RWPE2 (cell line): Measurements from ENCODE around the gene KRT79.

Source experiments
- ATAC-seq: fragments of 200-7000 bp; cut with Tn5 transposase; 3 replicates; pipeline ENCODE4 v1.9.1; 2021; ENCODE audit warnings: low read depth
- DNase-seq: peaks from one replicate; pipeline ENCODE4 v3.0.0-alpha.2; 2020; ENCODE audit warnings: low spot score
- H3K27ac ChIP-seq: fragments of 450-650 bp; 2 replicates; pipeline ENCODE4 v1.5.1; 2017; ENCODE audit warnings: mild to moderate bottlenecking; ENCODE audit not compliant: poor library complexity, severe bottlenecking
- H3K27me3 ChIP-seq: fragments of 250-450 bp; sonication (Bioruptor Pico); 2 replicates; pipeline ENCODE4 v1.5.1; 2021; ENCODE audit warnings: mild to moderate bottlenecking, moderate library complexity; ENCODE audit not compliant: insufficient read depth, poor library complexity, severe bottlenecking
- H3K36me3 ChIP-seq: fragments of 250-450 bp; sonication (Bioruptor Pico); 2 replicates; pipeline ENCODE4 v1.5.1; 2020; ENCODE audit warnings: low read depth, mild to moderate bottlenecking, moderate library complexity
- H3K4me1 ChIP-seq: fragments of 250-450 bp; sonication (Bioruptor Pico); 2 replicates; pipeline ENCODE4 v1.5.1; 2021; ENCODE audit warnings: mild to moderate bottlenecking, moderate library complexity; ENCODE audit not compliant: insufficient read depth, poor library complexity, severe bottlenecking
- H3K4me3 ChIP-seq: fragments of 250-450 bp; sonication (Bioruptor Pico); 2 replicates; pipeline ENCODE4 v1.5.1; 2021; ENCODE audit warnings: mild to moderate bottlenecking, moderate library complexity; ENCODE audit not compliant: severe bottlenecking
- H3K9me3 ChIP-seq: fragments of 250-450 bp; sonication (Bioruptor Pico); 2 replicates; pipeline ENCODE4 v1.5.1; 2021; ENCODE audit warnings: mild to moderate bottlenecking, moderate library complexity; ENCODE audit not compliant: severe bottlenecking
- TF ChIP-seq, protein P1 (sequence below): fragments of 450-650 bp; IDR thresholded peaks from one replicate; pipeline ENCODE4 v1.5.1; 2017; ENCODE audit warnings: mild to moderate bottlenecking, moderate library complexity; ENCODE audit not compliant: poor library complexity, severe bottlenecking

KRT79 gene

DNA sequence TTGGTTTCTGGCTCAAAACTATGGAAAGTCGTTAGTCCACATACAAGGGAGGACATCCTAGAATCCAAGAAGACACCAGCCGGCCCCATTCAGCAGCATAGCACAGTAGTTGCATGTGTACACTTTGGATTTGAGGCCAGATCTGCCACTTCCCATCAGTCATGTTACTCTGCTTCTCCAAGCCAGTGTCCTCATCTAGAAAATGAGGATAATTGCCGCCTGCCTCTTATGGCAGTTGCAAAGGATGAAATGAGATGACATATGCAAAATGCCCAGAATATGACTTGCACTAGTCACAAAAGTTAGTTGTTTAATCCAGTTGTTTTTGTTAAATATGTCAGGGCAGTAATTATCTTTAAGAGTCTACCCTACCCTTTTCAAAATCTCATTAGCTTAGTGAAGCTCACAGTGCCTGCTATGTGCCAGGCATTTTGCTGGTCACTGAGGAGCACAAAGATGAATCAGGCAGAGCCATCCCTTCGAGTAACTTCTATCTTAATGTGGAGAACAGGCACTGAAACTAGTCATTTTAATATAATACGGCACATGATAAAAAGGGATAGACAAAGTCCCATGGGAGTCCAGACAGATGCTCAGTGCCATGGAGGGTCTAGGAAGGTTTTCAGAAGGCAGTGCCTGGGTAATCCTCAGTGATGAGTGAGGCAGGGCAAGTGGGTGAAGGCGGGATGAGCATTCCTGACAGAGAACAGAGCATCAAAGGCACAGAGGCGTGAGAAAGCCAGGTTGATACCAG is 50.4 kb downstream of the KRT79 start:
- no peak overlapping the region for H3K27ac ChIP-seq
- ATAC-seq (no peak), DNase-seq (no peak)
- no peak overlapping the region for H3K4me3 ChIP-seq
- TF ChIP-seq, protein P1, sequence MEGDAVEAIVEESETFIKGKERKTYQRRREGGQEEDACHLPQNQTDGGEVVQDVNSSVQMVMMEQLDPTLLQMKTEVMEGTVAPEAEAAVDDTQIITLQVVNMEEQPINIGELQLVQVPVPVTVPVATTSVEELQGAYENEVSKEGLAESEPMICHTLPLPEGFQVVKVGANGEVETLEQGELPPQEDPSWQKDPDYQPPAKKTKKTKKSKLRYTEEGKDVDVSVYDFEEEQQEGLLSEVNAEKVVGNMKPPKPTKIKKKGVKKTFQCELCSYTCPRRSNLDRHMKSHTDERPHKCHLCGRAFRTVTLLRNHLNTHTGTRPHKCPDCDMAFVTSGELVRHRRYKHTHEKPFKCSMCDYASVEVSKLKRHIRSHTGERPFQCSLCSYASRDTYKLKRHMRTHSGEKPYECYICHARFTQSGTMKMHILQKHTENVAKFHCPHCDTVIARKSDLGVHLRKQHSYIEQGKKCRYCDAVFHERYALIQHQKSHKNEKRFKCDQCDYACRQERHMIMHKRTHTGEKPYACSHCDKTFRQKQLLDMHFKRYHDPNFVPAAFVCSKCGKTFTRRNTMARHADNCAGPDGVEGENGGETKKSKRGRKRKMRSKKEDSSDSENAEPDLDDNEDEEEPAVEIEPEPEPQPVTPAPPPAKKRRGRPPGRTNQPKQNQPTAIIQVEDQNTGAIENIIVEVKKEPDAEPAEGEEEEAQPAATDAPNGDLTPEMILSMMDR = no peak
- no peaks in the 10 kb centered on the region for H3K27me3 ChIP-seq
- no peaks in the 10 kb centered on the region for H3K36me3 ChIP-seq
- no peaks in the 10 kb centered on the region for H3K4me1 ChIP-seq
- no peaks in the 10 kb centered on the region for H3K9me3 ChIP-seq

DNA sequence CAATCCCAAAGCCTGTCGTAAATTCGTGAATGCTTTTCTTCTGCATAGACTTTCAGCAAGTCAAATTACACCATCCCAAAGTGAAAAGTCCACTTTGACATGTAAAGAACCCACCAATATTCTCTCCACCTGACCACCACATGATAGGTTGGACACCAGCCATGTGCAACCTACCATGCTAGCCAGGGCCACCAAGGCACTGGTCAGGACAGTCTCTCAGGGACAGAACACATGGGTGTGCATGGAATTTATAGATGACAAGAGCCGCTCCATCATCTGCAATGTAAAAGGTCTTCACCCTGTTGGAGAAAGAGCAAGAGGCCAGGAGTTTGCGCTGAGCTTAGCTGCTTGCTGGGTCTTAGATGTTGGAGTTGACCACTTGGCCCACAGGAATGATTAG is 51.6 kb downstream of the KRT79 start:
- no peaks in the 10 kb centered on the region for H3K4me1 ChIP-seq
- ATAC-seq = no peak
- no peaks in the 10 kb centered on the region for H3K9me3 ChIP-seq
- H3K36me3 ChIP-seq = no peaks in the 10 kb centered on the region
- TF ChIP-seq, protein P1 = no peak
- no peaks in the 10 kb centered on the region for H3K27me3 ChIP-seq
- H3K27ac ChIP-seq = no peak overlapping the region
- no peak overlapping the region for H3K4me3 ChIP-seq
- no peak for DNase-seq

DNA sequence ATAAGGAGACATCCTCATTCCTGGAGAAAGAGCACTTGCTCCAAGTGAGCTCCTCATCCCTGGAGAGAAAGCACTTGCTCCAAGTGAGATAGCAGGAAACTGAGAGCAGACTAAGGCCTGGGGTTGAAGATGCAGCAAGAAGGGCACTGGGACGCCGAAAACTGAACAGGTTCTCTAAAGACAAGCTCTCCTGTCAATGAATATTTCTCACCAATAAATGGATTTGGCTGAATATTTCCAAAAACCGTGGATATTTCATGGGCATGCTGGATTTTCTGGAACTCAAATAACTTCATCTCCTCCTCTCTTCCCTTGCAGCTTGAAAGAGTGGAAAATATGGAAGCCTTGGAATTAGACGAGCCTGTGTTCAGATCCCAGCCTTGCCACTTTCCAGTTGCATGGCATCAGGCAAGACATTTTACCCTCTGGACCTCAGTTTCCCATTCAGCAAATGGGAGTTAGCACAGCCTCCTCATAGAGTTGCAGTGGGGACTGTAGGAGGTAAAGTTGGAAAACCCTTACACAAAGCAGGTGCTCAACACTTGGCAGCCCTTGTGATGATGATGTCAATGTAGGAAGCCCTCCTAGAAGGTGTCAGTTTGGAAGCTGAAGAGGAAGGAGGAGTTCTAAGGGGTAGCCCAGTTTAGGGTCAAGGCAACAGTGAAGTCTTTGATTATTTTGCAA is 52.6 kb downstream of the KRT79 start:
- TF ChIP-seq, protein P1 = no peak
- no peaks in the 10 kb centered on the region for H3K4me1 ChIP-seq
- H3K27ac ChIP-seq = no peak overlapping the region
- ATAC-seq (no peak), DNase-seq (no peak)
- H3K9me3 ChIP-seq = no peaks in the 10 kb centered on the region
- no peaks in the 10 kb centered on the region for H3K27me3 ChIP-seq
- no peaks in the 10 kb centered on the region for H3K36me3 ChIP-seq
- no peak overlapping the region for H3K4me3 ChIP-seq

DNA sequence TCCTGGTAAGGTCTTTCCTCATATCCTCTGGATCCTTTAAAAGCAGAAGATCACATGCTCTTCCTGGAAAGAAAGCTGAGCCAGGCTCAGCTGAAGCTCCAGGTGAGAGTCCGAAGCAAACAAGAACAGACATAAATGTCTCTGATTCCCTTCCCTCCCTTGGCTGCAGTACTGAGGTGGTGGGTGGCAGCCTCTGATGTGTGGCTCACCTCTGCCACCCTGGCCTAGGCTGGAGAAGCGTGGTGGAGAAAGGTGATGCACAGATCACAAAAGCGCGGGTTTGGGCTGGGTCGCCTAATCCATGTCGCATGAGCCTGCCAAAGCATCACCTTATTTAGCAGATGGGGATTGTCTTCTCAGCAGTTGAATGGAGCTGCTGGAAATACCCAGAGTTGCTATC is 54.2 kb downstream of the KRT79 start:
- Histone ChIP-seq H3K4me1 (no peaks in the 10 kb centered on the region), H3K36me3 (no peaks in the 10 kb centered on the region), H3K9me3 (no peaks in the 10 kb centered on the region), H3K4me3 (no peak overlapping the region), H3K27me3 (no peaks in the 10 kb centered on the region), H3K27ac (no peak overlapping the region)
- no peak for DNase-seq
- no peak for ATAC-seq
- TF ChIP-seq, protein P1 = no peak

DNA sequence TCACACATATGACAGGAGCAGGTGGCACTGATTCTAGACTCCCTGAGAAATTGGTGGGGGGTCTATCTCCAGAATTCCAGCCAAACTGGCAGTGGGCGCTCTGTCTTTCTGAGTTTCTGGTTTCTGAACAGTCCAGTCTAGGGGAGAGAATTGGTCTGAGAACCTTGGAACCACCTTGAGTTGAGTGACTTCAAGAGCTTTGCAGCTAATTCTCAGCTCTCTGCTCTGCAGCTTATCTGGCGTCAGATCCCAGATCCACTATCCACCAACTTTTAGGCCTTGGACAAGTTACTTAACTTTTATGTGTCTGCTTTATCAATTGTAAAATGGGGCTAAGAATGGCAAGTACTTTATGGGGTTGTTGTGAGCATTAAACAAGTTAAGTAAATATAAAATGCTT is 55.3 kb downstream of the KRT79 start:
- TF ChIP-seq, protein P1 = no peak

More for the DNA sequence above, 55.3 kb downstream of the KRT79 start:
- Histone ChIP-seq H3K36me3 (no peaks in the 10 kb centered on the region), H3K4me3 (no peak overlapping the region), H3K4me1 (no peaks in the 10 kb centered on the region), H3K27ac (no peak overlapping the region), H3K27me3 (peaks cover 6% of the 10 kb centered on the region), H3K9me3 (no peaks in the 10 kb centered on the region)
- DNase-seq (no peak), ATAC-seq (no peak)
